ENCODE results near the gene PELO.
A peak's percentile ranks its signal among the peaks of the same experiment; 100 is the strongest.

Gene PELO

GRCh38 chr5:52829664-52830063 is 41.9 kb downstream of the PELO start:
- DNase-seq (ENCODE audit: low spot score) = no peak

DNA sequence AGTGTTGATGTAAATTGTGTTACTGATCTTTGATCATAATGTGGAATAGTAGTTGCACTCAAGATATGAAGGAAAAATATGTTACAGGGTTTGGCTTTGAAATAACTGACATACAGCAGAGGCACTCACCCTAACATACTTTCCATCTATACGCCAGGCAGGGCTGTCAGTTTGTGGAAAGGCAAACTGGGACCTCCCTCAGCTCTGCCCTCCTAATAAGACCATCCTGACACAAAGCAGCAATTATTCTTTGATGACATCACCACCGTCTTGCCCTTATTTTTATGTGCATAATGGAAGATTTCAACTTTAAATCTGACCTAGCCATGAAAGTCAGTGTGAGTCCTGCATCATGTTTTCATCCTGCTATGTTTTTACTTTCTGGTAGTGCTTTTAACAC is 42.9 kb downstream of the PELO start:
- no peak for DNase-seq (ENCODE audit: low spot score)

DNA sequence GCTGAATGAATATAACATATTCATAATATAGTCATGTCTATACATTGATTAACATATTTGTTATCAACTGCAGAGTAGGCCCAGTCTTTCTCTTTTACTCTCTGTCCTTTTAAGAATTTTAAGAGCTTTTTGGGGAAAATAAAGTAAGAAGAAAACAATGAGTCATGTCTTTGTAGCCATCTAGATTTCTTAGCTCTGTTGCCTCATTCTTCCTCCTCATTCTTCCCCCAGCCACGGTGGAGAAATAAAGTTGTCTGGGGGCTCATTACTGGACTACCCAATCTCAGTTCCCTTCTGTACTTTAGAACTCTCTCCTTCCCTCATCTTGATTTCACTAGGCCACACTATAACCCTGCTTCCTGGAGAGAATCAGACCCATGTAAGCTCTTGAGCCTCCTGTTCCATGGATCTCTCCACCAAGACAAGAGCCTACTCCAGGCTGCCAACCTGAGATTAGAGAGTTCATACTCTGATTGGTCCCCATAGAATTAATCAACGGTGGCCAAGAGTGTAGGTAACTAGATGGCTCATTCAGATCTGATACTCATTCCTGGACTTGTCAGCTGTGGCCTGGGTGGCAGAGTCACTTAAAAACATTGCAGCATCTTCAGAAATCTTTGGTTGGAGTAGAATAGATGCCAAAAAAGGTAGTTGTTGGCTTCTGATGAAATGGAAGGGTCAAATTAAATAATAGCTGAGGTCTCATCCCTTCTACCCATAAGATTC is 44.2 kb downstream of the PELO start:
- peak; percentile 28 for DNase-seq (ENCODE audit: low spot score)

DNA sequence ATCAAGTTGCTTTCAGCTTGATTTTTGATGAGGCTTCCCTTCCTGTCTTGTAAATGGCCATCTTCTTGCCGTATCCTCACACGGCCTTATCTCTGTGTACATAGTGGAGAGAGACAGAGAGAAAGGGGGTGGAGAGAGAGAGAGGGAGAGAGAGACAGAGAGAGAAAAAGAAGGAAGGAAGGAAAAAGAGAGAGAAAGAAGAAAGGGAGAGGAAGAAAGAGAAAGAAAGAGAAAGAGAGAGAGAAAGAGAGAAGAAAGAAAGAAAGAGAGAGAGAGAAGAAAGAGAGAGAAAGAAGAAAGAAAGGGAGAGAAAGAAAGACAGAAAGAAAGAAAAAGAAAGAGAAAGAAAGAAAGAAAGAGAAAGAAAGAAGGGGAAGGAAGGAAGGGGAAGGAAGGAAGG is 46.6 kb downstream of the PELO start:
- DNase-seq (ENCODE audit: low spot score) = no peak

GRCh38 chr5:52837068-52837467 is 49.4 kb downstream of the PELO start:
- DNase-seq (ENCODE audit: low spot score) = no peak

All from AG20443 (cell line).